ENCODE measurements around the gene CABLES1.

CABLES1 gene

GRCh38 chr18:23143016-23143814, 7.9 kb downstream of the CABLES1 start:
- no peak overlapping the region for H3K4me3 ChIP-seq (ENCODE audit: low read depth, low read length)
- no peaks in the 10 kb centered on the region for H3K27me3 ChIP-seq (ENCODE audit: control insufficient read depth, insufficient read depth, low read length)
- H3K9ac ChIP-seq (ENCODE audit: low read depth, low read length): no peak overlapping the region
- H3K4me1 ChIP-seq (ENCODE audit: control insufficient read depth, insufficient read depth, low read length): peaks cover 26% of the 10 kb centered on the region
- H3K9me3 ChIP-seq (ENCODE audit: control insufficient read depth, insufficient read depth, low read length): no peaks in the 10 kb centered on the region
- peaks cover 13% of the 10 kb centered on the region; the same call in 1 of the 2 replicates for H3K36me3 ChIP-seq (ENCODE audit: control insufficient read depth, insufficient read depth, low read length)
- H3K27ac ChIP-seq (ENCODE audit: low read depth, low read length): no peak overlapping the region

DNA sequence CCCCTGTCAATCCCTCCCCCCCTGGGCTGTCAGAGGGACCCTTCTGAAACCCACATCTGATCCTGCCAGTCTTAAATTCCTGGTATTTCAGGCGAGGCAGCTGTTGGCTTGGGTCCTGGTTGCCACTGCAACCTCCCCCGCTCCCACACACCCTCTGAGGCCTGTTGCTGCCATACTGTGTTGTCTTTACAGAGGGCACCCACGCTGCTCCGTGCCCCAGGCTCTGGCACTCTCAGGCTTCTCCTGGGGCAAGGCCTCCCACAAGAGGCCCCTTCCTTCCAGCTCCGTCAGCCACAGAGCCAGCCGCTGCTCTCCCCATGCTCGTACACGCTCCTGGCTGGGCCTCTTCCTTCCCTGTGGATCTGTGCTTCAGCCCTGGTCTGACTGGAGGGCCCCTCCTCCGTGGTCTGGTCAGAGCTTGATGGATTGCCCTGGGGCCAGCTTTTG, 8.6 kb downstream of the CABLES1 start:
- peak overlapping the region; percentile 19 for H3K27ac ChIP-seq (ENCODE audit: low read depth, low read length)
- H3K27me3 ChIP-seq (ENCODE audit: control insufficient read depth, insufficient read depth, low read length): no peaks in the 10 kb centered on the region
- H3K9ac ChIP-seq (ENCODE audit: low read depth, low read length): no peak overlapping the region
- peaks cover 12% of the 10 kb centered on the region; the same call in 1 of the 2 replicates for H3K36me3 ChIP-seq (ENCODE audit: control insufficient read depth, insufficient read depth, low read length)
- peaks cover 24% of the 10 kb centered on the region for H3K4me1 ChIP-seq (ENCODE audit: control insufficient read depth, insufficient read depth, low read length)
- H3K4me3 ChIP-seq (ENCODE audit: low read depth, low read length): no peak overlapping the region
- no peaks in the 10 kb centered on the region for H3K9me3 ChIP-seq (ENCODE audit: control insufficient read depth, insufficient read depth, low read length)

GRCh38 chr18:23144640-23145039, 9.4 kb downstream of the CABLES1 start:
- Histone ChIP-seq H3K4me3 (ENCODE audit: low read depth, low read length) (no peak overlapping the region), H3K27ac (ENCODE audit: low read depth, low read length) (no peak overlapping the region), H3K27me3 (ENCODE audit: control insufficient read depth, insufficient read depth, low read length) (no peaks in the 10 kb centered on the region), H3K9me3 (ENCODE audit: control insufficient read depth, insufficient read depth, low read length) (no peaks in the 10 kb centered on the region), H3K9ac (ENCODE audit: low read depth, low read length) (no peak overlapping the region), H3K36me3 (ENCODE audit: control insufficient read depth, insufficient read depth, low read length) (peaks cover 8% of the 10 kb centered on the region; the same call in 1 of the 2 replicates), H3K4me1 (ENCODE audit: control insufficient read depth, insufficient read depth, low read length) (peaks cover 24% of the 10 kb centered on the region)

GRCh38 chr18:23145621-23146020, 10.3 kb downstream of the CABLES1 start:
- Histone ChIP-seq H3K36me3 (ENCODE audit: control insufficient read depth, insufficient read depth, low read length) (peaks cover 5% of the 10 kb centered on the region; the same call in 1 of the 2 replicates), H3K9me3 (ENCODE audit: control insufficient read depth, insufficient read depth, low read length) (no peaks in the 10 kb centered on the region), H3K9ac (ENCODE audit: low read depth, low read length) (no peak overlapping the region), H3K4me3 (ENCODE audit: low read depth, low read length) (no peak overlapping the region), H3K27me3 (ENCODE audit: control insufficient read depth, insufficient read depth, low read length) (no peaks in the 10 kb centered on the region), H3K27ac (ENCODE audit: low read depth, low read length) (no peak overlapping the region), H3K4me1 (ENCODE audit: control insufficient read depth, insufficient read depth, low read length) (peaks cover 24% of the 10 kb centered on the region)

- no peak overlapping the region for H3K27ac ChIP-seq (ENCODE audit: low read depth, low read length)
- no peak overlapping the region for H3K9ac ChIP-seq (ENCODE audit: low read depth, low read length)
- peaks cover 5% of the 10 kb centered on the region; the same call in 1 of the 2 replicates for H3K36me3 ChIP-seq (ENCODE audit: control insufficient read depth, insufficient read depth, low read length)
- no peaks in the 10 kb centered on the region for H3K27me3 ChIP-seq (ENCODE audit: control insufficient read depth, insufficient read depth, low read length)
- H3K4me1 ChIP-seq (ENCODE audit: control insufficient read depth, insufficient read depth, low read length): peaks cover 11% of the 10 kb centered on the region
- H3K9me3 ChIP-seq (ENCODE audit: control insufficient read depth, insufficient read depth, low read length): no peaks in the 10 kb centered on the region
- no peak overlapping the region for H3K4me3 ChIP-seq (ENCODE audit: low read depth, low read length)
Observed at GRCh38 chr18:23146861-23147469, 11.7 kb downstream of the CABLES1 start.

DNA sequence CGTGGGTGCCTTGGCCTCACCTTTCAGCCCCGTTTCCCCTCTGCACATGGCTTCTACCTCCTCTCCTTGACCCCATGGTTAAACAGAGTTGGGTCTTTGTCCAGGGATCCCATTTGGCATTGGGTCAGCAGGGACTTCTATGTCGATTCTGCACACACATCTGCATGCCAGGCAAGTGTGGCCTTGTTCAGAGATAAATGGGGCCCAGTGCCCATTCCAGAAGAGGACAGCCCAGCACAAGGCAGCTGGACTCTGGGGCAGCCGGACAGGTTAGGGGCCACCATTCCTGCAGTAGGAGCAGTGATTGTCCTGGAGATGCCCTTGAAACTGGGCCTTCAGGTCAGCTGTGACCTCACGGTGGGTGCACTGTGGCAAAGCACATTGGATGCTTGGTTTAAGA, 13.1 kb downstream of the CABLES1 start:
- no peak overlapping the region for H3K4me3 ChIP-seq (ENCODE audit: low read depth, low read length)
- no peaks in the 10 kb centered on the region for H3K9me3 ChIP-seq (ENCODE audit: control insufficient read depth, insufficient read depth, low read length)
- H3K27ac ChIP-seq (ENCODE audit: low read depth, low read length): no peak overlapping the region
- no peaks in the 10 kb centered on the region for H3K27me3 ChIP-seq (ENCODE audit: control insufficient read depth, insufficient read depth, low read length)
- H3K9ac ChIP-seq (ENCODE audit: low read depth, low read length): no peak overlapping the region
- H3K36me3 ChIP-seq (ENCODE audit: control insufficient read depth, insufficient read depth, low read length): no peaks in the 10 kb centered on the region; the same call in 1 of the 2 replicates
- peaks cover 7% of the 10 kb centered on the region for H3K4me1 ChIP-seq (ENCODE audit: control insufficient read depth, insufficient read depth, low read length)

DNA sequence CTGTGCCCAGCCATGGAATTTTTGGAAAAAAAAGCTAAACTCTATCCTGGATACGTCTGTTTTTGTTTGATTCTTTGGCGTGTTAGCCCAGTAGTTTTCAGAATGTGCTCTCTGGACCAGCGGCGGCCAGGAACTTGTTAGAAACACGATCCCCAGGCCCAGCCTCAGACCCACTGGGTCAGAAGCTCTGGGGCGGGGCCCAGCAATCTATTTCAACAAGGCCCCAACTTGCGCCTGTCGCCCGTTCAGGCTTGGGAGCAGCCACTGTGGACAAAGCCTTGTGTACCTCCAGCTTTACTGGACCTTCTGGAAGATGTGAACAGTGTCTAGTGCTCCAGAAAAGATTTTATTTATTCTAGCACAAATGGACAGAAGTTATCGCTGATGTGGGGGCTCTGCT, 14.3 kb downstream of the CABLES1 start:
- Histone ChIP-seq H3K4me3 (ENCODE audit: low read depth, low read length) (no peak overlapping the region), H3K27me3 (ENCODE audit: control insufficient read depth, insufficient read depth, low read length) (no peaks in the 10 kb centered on the region), H3K9ac (ENCODE audit: low read depth, low read length) (no peak overlapping the region), H3K9me3 (ENCODE audit: control insufficient read depth, insufficient read depth, low read length) (no peaks in the 10 kb centered on the region), H3K36me3 (ENCODE audit: control insufficient read depth, insufficient read depth, low read length) (no peaks in the 10 kb centered on the region), H3K27ac (ENCODE audit: low read depth, low read length) (no peak overlapping the region), H3K4me1 (ENCODE audit: control insufficient read depth, insufficient read depth, low read length) (peaks cover under 1% of the 10 kb centered on the region; the same call in 1 of the 2 replicates)

GRCh38 chr18:23151414-23152099, 16.3 kb downstream of the CABLES1 start:
- peaks cover 16% of the 10 kb centered on the region for H3K4me1 ChIP-seq (ENCODE audit: control insufficient read depth, insufficient read depth, low read length)
- H3K36me3 ChIP-seq (ENCODE audit: control insufficient read depth, insufficient read depth, low read length): no peaks in the 10 kb centered on the region
- H3K9me3 ChIP-seq (ENCODE audit: control insufficient read depth, insufficient read depth, low read length): no peaks in the 10 kb centered on the region
- no peak overlapping the region for H3K27ac ChIP-seq (ENCODE audit: low read depth, low read length)
- H3K4me3 ChIP-seq (ENCODE audit: low read depth, low read length): no peak overlapping the region
- no peaks in the 10 kb centered on the region for H3K27me3 ChIP-seq (ENCODE audit: control insufficient read depth, insufficient read depth, low read length)
- H3K9ac ChIP-seq (ENCODE audit: low read depth, low read length): no peak overlapping the region

GRCh38 chr18:23154030-23154429, 18.7 kb downstream of the CABLES1 start:
- Histone ChIP-seq H3K36me3 (ENCODE audit: control insufficient read depth, insufficient read depth, low read length) (no peaks in the 10 kb centered on the region), H3K27ac (ENCODE audit: low read depth, low read length) (no peak overlapping the region), H3K4me1 (ENCODE audit: control insufficient read depth, insufficient read depth, low read length) (peaks cover 16% of the 10 kb centered on the region), H3K4me3 (ENCODE audit: low read depth, low read length) (no peak overlapping the region), H3K9ac (ENCODE audit: low read depth, low read length) (no peak overlapping the region), H3K27me3 (ENCODE audit: control insufficient read depth, insufficient read depth, low read length) (no peaks in the 10 kb centered on the region), H3K9me3 (ENCODE audit: control insufficient read depth, insufficient read depth, low read length) (no peaks in the 10 kb centered on the region)

- no peak overlapping the region for H3K9ac ChIP-seq (ENCODE audit: low read depth, low read length)
- H3K36me3 ChIP-seq (ENCODE audit: control insufficient read depth, insufficient read depth, low read length): no peaks in the 10 kb centered on the region
- H3K27ac ChIP-seq (ENCODE audit: low read depth, low read length): peak overlapping the region; percentile 54
- H3K4me3 ChIP-seq (ENCODE audit: low read depth, low read length): no peak overlapping the region
- no peaks in the 10 kb centered on the region for H3K9me3 ChIP-seq (ENCODE audit: control insufficient read depth, insufficient read depth, low read length)
- peaks cover 16% of the 10 kb centered on the region for H3K4me1 ChIP-seq (ENCODE audit: control insufficient read depth, insufficient read depth, low read length)
- H3K27me3 ChIP-seq (ENCODE audit: control insufficient read depth, insufficient read depth, low read length): no peaks in the 10 kb centered on the region
Observed at GRCh38 chr18:23154823-23155500, 19.7 kb downstream of the CABLES1 start.

Data from HUES48 (cell line).